22Rv1 (cell line): ENCODE data around the gene PCNX1.

Experiments used
- H3K27ac ChIP-seq: fragments of 450-650 bp; 2 replicates; pipeline ENCODE4 v1.5.1; 2017
- CTCF ChIP-seq: fragments of 450-650 bp; IDR thresholded peaks from 2 replicates; pipeline ENCODE4 v1.5.1; 2017; ENCODE audit warnings: mild to moderate bottlenecking
- ZFX ChIP-seq: fragments of 450-650 bp; IDR thresholded peaks from 2 replicates; pipeline ENCODE4 v1.6.1; 2017; ENCODE audit warnings: antibody characterized with exemption, borderline replicate concordance

The PCNX1 gene

GRCh38 chr14:70993931-70994330 lies 86.7 kb downstream of the PCNX1 start:
- H3K27ac ChIP-seq = no peak overlapping the region
- TF ChIP-seq CTCF (no peak), ZFX (no peak)

- no peak for TF ChIP-seq ZFX
- TF ChIP-seq CTCF = no peak
- H3K27ac ChIP-seq = no peak overlapping the region
Measured at GRCh38 chr14:70995211-70995610, 88.0 kb downstream of the PCNX1 start.

- TF ChIP-seq CTCF (no peak), ZFX (no peak)
- H3K27ac ChIP-seq = no peak overlapping the region
Measured at GRCh38 chr14:70995671-70996070, 88.4 kb downstream of the PCNX1 start.

- TF ChIP-seq CTCF (no peak), ZFX (no peak)
- no peak overlapping the region for H3K27ac ChIP-seq
Measured at GRCh38 chr14:70999117-70999516, 91.9 kb downstream of the PCNX1 start.

GRCh38 chr14:71000091-71000490 lies 92.8 kb downstream of the PCNX1 start:
- TF ChIP-seq CTCF (no peak), ZFX (no peak)
- H3K27ac ChIP-seq = no peak overlapping the region

- H3K27ac ChIP-seq = no peak overlapping the region
- TF ChIP-seq CTCF (no peak), ZFX (no peak)
Measured at GRCh38 chr14:71001742-71002141, 94.5 kb downstream of the PCNX1 start.

GRCh38 chr14:71003156-71003555 lies 95.9 kb downstream of the PCNX1 start:
- TF ChIP-seq CTCF (no peak), ZFX (no peak)
- H3K27ac ChIP-seq = no peak overlapping the region
